Loucy (cell line): ENCODE results near the gene LYRM4.

Experiments
- H2AFZ ChIP-seq: fragments of 200-600 bp; sonication (generic); 2 replicates; pipeline ENCODE4 v1.6.0; 2016; ENCODE audit warnings: antibody characterized with exemption, mild to moderate bottlenecking, low read length, moderate library complexity
- H3F3A ChIP-seq: fragments of 200-600 bp; 2 replicates; pipeline ENCODE4 v1.6.0; 2016; ENCODE audit warnings: antibody characterized with exemption, low read depth, mild to moderate bottlenecking
- H3K27me3 ChIP-seq: fragments of 200-600 bp; sonication (generic); 2 replicates; pipeline ENCODE4 v1.6.1; 2014; ENCODE audit warnings: low read length, mild to moderate bottlenecking; ENCODE audit not compliant: insufficient read depth, poor library complexity, severe bottlenecking
- H3K36me3 ChIP-seq: fragments of 200-600 bp; sonication (generic); 2 replicates; pipeline ENCODE4 v1.6.1; 2016; ENCODE audit warnings: low read length; ENCODE audit not compliant: insufficient read depth
- H3K4me1 ChIP-seq: fragments of 200-600 bp; sonication (generic); 2 replicates; pipeline ENCODE4 v1.5.1; 2014; ENCODE audit warnings: low read length, mild to moderate bottlenecking; ENCODE audit not compliant: insufficient read depth, poor library complexity, severe bottlenecking
- H3K4me2 ChIP-seq: fragments of 200-600 bp; sonication (generic); 2 replicates; pipeline ENCODE4 v1.6.0; 2014; ENCODE audit warnings: antibody characterized with exemption, low read length, low read depth, mild to moderate bottlenecking; ENCODE audit not compliant: poor library complexity, severe bottlenecking
- H3K4me3 ChIP-seq: fragments of 200-600 bp; sonication (generic); 2 replicates; pipeline ENCODE4 v1.5.1; 2014; ENCODE audit warnings: low read length, mild to moderate bottlenecking, mixed read lengths; ENCODE audit not compliant: poor library complexity, severe bottlenecking
- H3K79me2 ChIP-seq: fragments of 200-600 bp; sonication (generic); 2 replicates; pipeline ENCODE4 v1.6.1; 2014; ENCODE audit warnings: low read length; ENCODE audit not compliant: insufficient read depth
- H3K9ac ChIP-seq: fragments of 200-600 bp; sonication (generic); 2 replicates; pipeline ENCODE4 v1.6.0; 2014; ENCODE audit warnings: mild to moderate bottlenecking, low read depth, low read length, moderate library complexity; ENCODE audit not compliant: poor library complexity, severe bottlenecking
- H3K9me2 ChIP-seq: fragments of 200-600 bp; sonication (generic); replicated peaks from 2 replicates; pipeline ENCODE4 v1.6.1; 2016; ENCODE audit warnings: low read depth, low read length, mixed read lengths
- H3K9me3 ChIP-seq: fragments of 200-600 bp; sonication (generic); 2 replicates; pipeline ENCODE4 v1.6.1; 2014; ENCODE audit warnings: mild to moderate bottlenecking, antibody characterized with exemption, low read length, low read depth; ENCODE audit not compliant: insufficient read depth
- H4K20me1 ChIP-seq: fragments of 200-600 bp; sonication (generic); 2 replicates; pipeline ENCODE4 v1.6.0; 2014; ENCODE audit warnings: antibody characterized with exemption, low read length, mild to moderate bottlenecking; ENCODE audit not compliant: insufficient read depth, poor library complexity, severe bottlenecking
- EZH2phosphoT487 ChIP-seq: fragments of 200-600 bp; IDR thresholded peaks from 2 replicates; pipeline ENCODE4 v1.6.1; 2018; ENCODE audit warnings: antibody characterized with exemption, mild to moderate bottlenecking, moderate library complexity, borderline replicate concordance
- TF ChIP-seq, protein P1 (sequence below): fragments of 200-600 bp; sonication (generic); conservative IDR thresholded peaks from 2 replicates; pipeline ENCODE4 v1.5.1; 2014; ENCODE audit warnings: mild to moderate bottlenecking, antibody characterized with exemption, low read length

LYRM4 gene

DNA sequence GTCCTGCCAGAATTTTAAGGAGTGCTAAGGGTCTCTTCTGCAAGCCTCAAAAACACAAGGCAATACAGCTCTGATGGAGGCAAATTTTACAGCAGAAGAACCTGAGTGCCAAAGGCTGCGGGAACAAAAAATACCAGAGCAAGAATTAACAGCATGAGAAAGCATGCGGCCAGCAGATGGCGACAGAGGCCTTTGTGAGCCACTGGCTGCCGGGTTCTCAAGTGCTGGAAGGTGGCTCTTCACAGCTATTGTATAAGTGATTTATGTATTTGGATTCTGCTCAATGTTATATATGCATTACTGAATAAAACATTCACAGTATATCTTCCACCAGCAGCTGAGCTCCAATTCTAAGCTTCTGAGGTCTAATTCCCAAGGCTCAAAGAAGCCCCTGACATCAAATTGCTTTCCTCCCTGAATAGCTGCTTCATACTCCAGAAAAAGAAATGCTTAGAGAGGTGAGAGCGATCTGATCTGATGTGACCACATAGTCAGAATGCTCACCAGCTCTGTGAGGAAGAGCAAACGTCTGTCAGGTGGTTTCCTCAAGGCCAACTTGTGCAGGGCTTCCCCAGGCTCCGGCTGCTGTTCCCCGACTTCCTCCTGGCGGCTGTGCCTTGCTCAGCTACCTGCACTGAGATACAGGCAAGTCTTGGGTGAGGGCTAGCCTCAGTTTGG, 117.0 kb downstream of the LYRM4 start:
- Histone ChIP-seq H2AFZ (no peak overlapping the region), H3K79me2 (no peaks in the 10 kb centered on the region), H3K27me3 (no peaks in the 10 kb centered on the region), H3K9ac (no peak overlapping the region), H4K20me1 (no peaks in the 10 kb centered on the region), H3K4me3 (no peak overlapping the region), H3K36me3 (no peaks in the 10 kb centered on the region), H3K4me2 (no peak overlapping the region), H3K4me1 (no peaks in the 10 kb centered on the region), H3K9me3 (no peaks in the 10 kb centered on the region), H3K9me2 (no peaks in the 10 kb centered on the region), H3F3A (no peaks in the 10 kb centered on the region)
- TF ChIP-seq EZH2phosphoT487: no peak
- TF ChIP-seq, protein P1, sequence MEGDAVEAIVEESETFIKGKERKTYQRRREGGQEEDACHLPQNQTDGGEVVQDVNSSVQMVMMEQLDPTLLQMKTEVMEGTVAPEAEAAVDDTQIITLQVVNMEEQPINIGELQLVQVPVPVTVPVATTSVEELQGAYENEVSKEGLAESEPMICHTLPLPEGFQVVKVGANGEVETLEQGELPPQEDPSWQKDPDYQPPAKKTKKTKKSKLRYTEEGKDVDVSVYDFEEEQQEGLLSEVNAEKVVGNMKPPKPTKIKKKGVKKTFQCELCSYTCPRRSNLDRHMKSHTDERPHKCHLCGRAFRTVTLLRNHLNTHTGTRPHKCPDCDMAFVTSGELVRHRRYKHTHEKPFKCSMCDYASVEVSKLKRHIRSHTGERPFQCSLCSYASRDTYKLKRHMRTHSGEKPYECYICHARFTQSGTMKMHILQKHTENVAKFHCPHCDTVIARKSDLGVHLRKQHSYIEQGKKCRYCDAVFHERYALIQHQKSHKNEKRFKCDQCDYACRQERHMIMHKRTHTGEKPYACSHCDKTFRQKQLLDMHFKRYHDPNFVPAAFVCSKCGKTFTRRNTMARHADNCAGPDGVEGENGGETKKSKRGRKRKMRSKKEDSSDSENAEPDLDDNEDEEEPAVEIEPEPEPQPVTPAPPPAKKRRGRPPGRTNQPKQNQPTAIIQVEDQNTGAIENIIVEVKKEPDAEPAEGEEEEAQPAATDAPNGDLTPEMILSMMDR: peak; percentile 94

DNA sequence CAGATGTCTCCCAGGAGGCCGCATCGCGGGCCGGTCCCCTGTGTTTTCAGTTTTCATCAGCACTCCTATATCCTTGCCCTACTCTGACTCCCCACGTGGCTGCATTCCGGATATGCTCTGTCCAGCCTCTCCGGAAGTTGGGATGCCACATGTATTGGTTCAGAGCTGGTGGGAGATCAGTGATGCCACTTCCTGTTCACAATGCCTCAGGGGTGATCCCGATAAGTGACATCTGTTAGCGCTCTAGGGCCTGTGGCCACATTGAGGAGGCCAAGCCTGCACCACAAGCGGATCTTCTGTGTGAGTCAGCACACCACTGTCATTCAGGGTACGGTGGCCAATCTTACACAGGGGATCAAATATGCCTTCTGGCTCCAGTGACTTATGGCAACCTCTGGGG, 117.8 kb downstream of the LYRM4 start:
- no peaks in the 10 kb centered on the region for H3F3A ChIP-seq
- H3K27me3 ChIP-seq: no peaks in the 10 kb centered on the region
- H3K9ac ChIP-seq: no peak overlapping the region
- H3K9me3 ChIP-seq: no peaks in the 10 kb centered on the region
- no peaks in the 10 kb centered on the region for H3K4me1 ChIP-seq
- TF ChIP-seq, protein P1: no peak
- TF ChIP-seq EZH2phosphoT487: no peak
- no peak overlapping the region for H3K4me2 ChIP-seq
- no peaks in the 10 kb centered on the region for H3K9me2 ChIP-seq
- H3K4me3 ChIP-seq: no peak overlapping the region
- H3K36me3 ChIP-seq: no peaks in the 10 kb centered on the region
- no peaks in the 10 kb centered on the region for H3K79me2 ChIP-seq
- H4K20me1 ChIP-seq: no peaks in the 10 kb centered on the region
- H2AFZ ChIP-seq: no peak overlapping the region

DNA sequence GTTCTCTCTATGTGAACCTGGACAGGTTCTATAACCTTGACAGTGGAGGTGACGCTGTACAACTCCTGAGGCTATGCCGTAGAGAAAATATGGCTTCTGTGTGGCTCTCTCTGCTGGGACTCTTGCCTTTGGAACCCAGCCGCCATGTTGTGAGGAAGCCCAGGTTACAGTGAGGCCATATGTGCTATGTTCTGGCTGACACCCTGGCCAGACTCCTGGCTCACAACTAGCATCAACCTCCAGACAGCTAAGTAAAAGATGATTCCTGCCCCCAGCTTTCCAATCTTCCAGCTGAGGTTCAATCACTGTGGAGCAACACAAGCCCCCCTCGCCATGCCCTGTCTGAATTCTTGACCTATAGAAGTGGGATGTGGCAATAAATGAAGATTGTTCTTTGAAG, 118.6 kb downstream of the LYRM4 start:
- no peaks in the 10 kb centered on the region for H3K36me3 ChIP-seq
- H3K9me2 ChIP-seq: no peaks in the 10 kb centered on the region
- H3K79me2 ChIP-seq: no peaks in the 10 kb centered on the region
- H3K4me2 ChIP-seq: no peak overlapping the region
- no peak overlapping the region for H3K4me3 ChIP-seq
- no peaks in the 10 kb centered on the region for H3K4me1 ChIP-seq
- H3K9ac ChIP-seq: no peak overlapping the region
- no peaks in the 10 kb centered on the region for H4K20me1 ChIP-seq
- H3K9me3 ChIP-seq: no peaks in the 10 kb centered on the region
- no peak for TF ChIP-seq EZH2phosphoT487
- TF ChIP-seq, protein P1: no peak
- no peak overlapping the region for H2AFZ ChIP-seq
- no peaks in the 10 kb centered on the region for H3K27me3 ChIP-seq
- no peaks in the 10 kb centered on the region for H3F3A ChIP-seq
